OCI-LY1 (cell line): Measurements from ENCODE around the gene TIMM50.
"Not testable (repeated sequence)": the region's sequence is repeated elsewhere in the genome, so short reads cannot be mapped to it uniquely, and the experiment has no call there.

ENCODE experiments used
- H2AFZ ChIP-seq: fragments of 200-600 bp; sonication (generic), shearing (Covaris generic); 2 replicates; pipeline ENCODE4 v1.6.0; 2014; ENCODE audit warnings: antibody characterized with exemption, mild to moderate bottlenecking, low read length
- H3F3A ChIP-seq: fragments of 200-600 bp; sonication (generic), shearing (Covaris generic); 2 replicates; pipeline ENCODE4 v1.6.0; 2014; ENCODE audit warnings: mild to moderate bottlenecking, antibody characterized with exemption, low read length, moderate library complexity; ENCODE audit not compliant: insufficient read depth
- H3K27ac ChIP-seq: fragments of 200-600 bp; sonication (generic); 2 replicates; pipeline ENCODE4 v1.5.1; 2014; ENCODE audit warnings: low read length, mixed run types, mild to moderate bottlenecking, low read depth; ENCODE audit not compliant: poor library complexity, severe bottlenecking
- H3K27me3 ChIP-seq: fragments of 200-600 bp; sonication (generic); 2 replicates; pipeline ENCODE4 v1.6.0; 2014; ENCODE audit warnings: antibody characterized with exemption, mild to moderate bottlenecking, low read length, moderate library complexity; ENCODE audit not compliant: insufficient read depth
- H3K36me3 ChIP-seq: fragments of 200-600 bp; sonication (generic); 2 replicates; pipeline ENCODE4 v1.6.1; 2014; ENCODE audit warnings: mild to moderate bottlenecking, antibody characterized with exemption, low read length, moderate library complexity, mixed read lengths; ENCODE audit not compliant: insufficient read depth
- H3K4me1 ChIP-seq: fragments of 200-600 bp; sonication (generic); 2 replicates; pipeline ENCODE4 v1.5.1; 2014; ENCODE audit warnings: mild to moderate bottlenecking, low read length, moderate library complexity; ENCODE audit not compliant: insufficient read depth, severe bottlenecking
- H3K4me2 ChIP-seq: fragments of 200-600 bp; sonication (generic), shearing (Covaris generic); 2 replicates; pipeline ENCODE4 v1.6.1; 2014; ENCODE audit warnings: low read length
- H3K4me3 ChIP-seq: fragments of 200-600 bp; sonication (generic); 2 replicates; pipeline ENCODE4 v1.5.1; 2014; ENCODE audit warnings: low read length, low read depth, mild to moderate bottlenecking, mixed read lengths; ENCODE audit not compliant: poor library complexity, severe bottlenecking
- H3K79me2 ChIP-seq: fragments of 200-600 bp; shearing (Covaris generic); 2 replicates; pipeline ENCODE4 v1.6.1; 2016; ENCODE audit warnings: mixed run types, low read length, mixed read lengths; ENCODE audit not compliant: insufficient read depth
- H3K9ac ChIP-seq: fragments of 200-600 bp; sonication (generic), shearing (Covaris generic); 2 replicates; pipeline ENCODE4 v1.6.1; 2014; ENCODE audit warnings: mild to moderate bottlenecking, low read length, mixed read lengths
- H3K9me2 ChIP-seq: fragments of 200-600 bp; sonication (generic), shearing (Covaris generic); 2 replicates; pipeline ENCODE4 v1.6.1; 2014; ENCODE audit warnings: low read depth, mild to moderate bottlenecking, low read length, mixed read lengths
- H3K9me3 ChIP-seq: fragments of 200-600 bp; shearing (Covaris generic); 2 replicates; pipeline ENCODE4 v1.6.1; 2014; ENCODE audit warnings: low read length, mixed read lengths
- H4K20me1 ChIP-seq: fragments of 200-600 bp; sonication (generic), shearing (Covaris generic); 2 replicates; pipeline ENCODE4 v1.6.0; 2016; ENCODE audit warnings: mild to moderate bottlenecking, low read length; ENCODE audit not compliant: insufficient read depth
- CTCF ChIP-seq: fragments of 200-600 bp; sonication (generic), shearing (Covaris generic); IDR thresholded peaks from 2 replicates; pipeline ENCODE4 v1.5.1; 2017; ENCODE audit warnings: mild to moderate bottlenecking, antibody characterized with exemption, low read length, moderate library complexity, mixed read lengths
- EZH2 ChIP-seq: fragments of 200-600 bp; sonication (generic), shearing (Covaris generic); IDR thresholded peaks from 2 replicates; pipeline ENCODE4 v1.8.0; 2017; ENCODE audit warnings: borderline replicate concordance, mixed run types, mild to moderate bottlenecking, antibody characterized with exemption, low read length, moderate library complexity, mixed read lengths

Gene TIMM50

GRCh38 chr19:39474139-39474620, 6.5 kb upstream of the TIMM50 start:
- Histone ChIP-seq H3K27me3 (no peaks in the 10 kb centered on the region), H4K20me1 (no peaks in the 10 kb centered on the region), H3F3A (peaks cover 4% of the 10 kb centered on the region; the same call in 1 of the 2 replicates), H3K36me3 (peaks cover 74% of the 10 kb centered on the region), H3K4me2 (no peak overlapping the region), H3K9me2 (no peaks in the 10 kb centered on the region), H3K4me1 (no peaks in the 10 kb centered on the region), H3K9me3 (no peaks in the 10 kb centered on the region), H3K27ac (no peak overlapping the region), H2AFZ (no peak overlapping the region), H3K4me3 (no peak overlapping the region), H3K79me2 (no peaks in the 10 kb centered on the region), H3K9ac (no peak overlapping the region)
- peak; percentile 92 for TF ChIP-seq CTCF
- TF ChIP-seq EZH2, result no peak

GRCh38 chr19:39475748-39476147, 4.9 kb upstream of the TIMM50 start:
- no peaks in the 10 kb centered on the region for H3K9me3 ChIP-seq

GRCh38 chr19:39479319-39479801, 1.3 kb upstream of the TIMM50 start:
- Histone ChIP-seq H3K79me2 (peaks cover 11% of the 10 kb centered on the region), H3K27ac (peak overlapping the region; percentile 78), H3K4me1 (peaks cover 24% of the 10 kb centered on the region), H3K36me3 (peaks cover 46% of the 10 kb centered on the region), H3K9ac (peak overlapping the region; percentile 98; the same call in 1 of the 2 replicates), H3K4me2 (peak overlapping the region; percentile 100; the same call in 1 of the 2 replicates)
- not testable (repeated sequence) for H2AFZ ChIP-seq, H3K9me2 ChIP-seq, H3K4me3 ChIP-seq, H4K20me1 ChIP-seq, H3F3A ChIP-seq, H3K27me3 ChIP-seq, H3K9me3 ChIP-seq

More at GRCh38 chr19:39475748-39476147, 4.9 kb upstream of the TIMM50 start:
- H2AFZ ChIP-seq, result no peak overlapping the region
- H3K9me2 ChIP-seq, result no peaks in the 10 kb centered on the region
- peaks cover 13% of the 10 kb centered on the region for H3K4me1 ChIP-seq
- H3K79me2 ChIP-seq, result peaks cover under 1% of the 10 kb centered on the region; the same call in 1 of the 2 replicates
- no peak overlapping the region for H3K4me3 ChIP-seq
- H3K36me3 ChIP-seq, result peaks cover 59% of the 10 kb centered on the region
- no peaks in the 10 kb centered on the region for H4K20me1 ChIP-seq
- H3K4me2 ChIP-seq, result no peak overlapping the region
- no peaks in the 10 kb centered on the region for H3K27me3 ChIP-seq
- no peak overlapping the region for H3K27ac ChIP-seq
- peaks cover 4% of the 10 kb centered on the region; the same call in 1 of the 2 replicates for H3F3A ChIP-seq
- H3K9ac ChIP-seq, result no peak overlapping the region
- TF ChIP-seq CTCF (no peak), EZH2 (no peak)

- Histone ChIP-seq H3K36me3 (peaks cover 46% of the 10 kb centered on the region), H3K4me2 (peak overlapping the region; percentile 100), H4K20me1 (no peaks in the 10 kb centered on the region), H3K79me2 (peaks cover 11% of the 10 kb centered on the region), H3K9me2 (no peaks in the 10 kb centered on the region), H3K4me1 (peaks cover 24% of the 10 kb centered on the region), H3K9ac (peak overlapping the region; percentile 98), H3K27ac (peak overlapping the region; percentile 78), H3K27me3 (no peaks in the 10 kb centered on the region), H2AFZ (no peak overlapping the region), H3K9me3 (no peaks in the 10 kb centered on the region), H3F3A (peaks cover 4% of the 10 kb centered on the region; the same call in 1 of the 2 replicates), H3K4me3 (peak overlapping the region; percentile 98)
- TF ChIP-seq CTCF, result no peak
Measured at GRCh38 chr19:39479916-39480315, 722 bp upstream of the TIMM50 start.
